Esophagus (tissue), 2 donors: ENCODE results near the gene FILIP1. TPM values are rescaled to one million over a fixed set of nuclear protein-coding genes. Genes with fewer than 3 reads are reported as not detected.

Source experiments
- H3K27ac ChIP-seq, 2 donors: one replicate each; pipeline ENCODE4 v1.5.1; 2013; ENCODE audit warnings: low read depth in 2 of 2, mild to moderate bottlenecking in 2 of 2, inconsistent platforms in 1 of 2, low read length in 1 of 2, moderate library complexity in 1 of 2
- H3K27me3 ChIP-seq, 2 donors: one replicate each; pipeline ENCODE4 v1.6.1; 2013; ENCODE audit warnings: low read length in 2 of 2, control low read depth in 1 of 2, mild to moderate bottlenecking in 1 of 2; ENCODE audit not compliant: insufficient read depth in 2 of 2, control insufficient read depth in 1 of 2
- H3K36me3 ChIP-seq, 2 donors: one replicate each; pipeline ENCODE4 v1.6.1; 2013; ENCODE audit warnings: low read length in 1 of 2; ENCODE audit not compliant: control insufficient read depth in 2 of 2, insufficient read depth in 2 of 2
- H3K4me1 ChIP-seq, 2 donors: one replicate each; pipeline ENCODE4 v1.6.1; 2013; ENCODE audit warnings: low read length in 1 of 2; ENCODE audit not compliant: control insufficient read depth in 2 of 2, insufficient read depth in 2 of 2
- H3K4me3 ChIP-seq, 2 donors: one replicate each; pipeline ENCODE4 v1.5.1; 2013; ENCODE audit warnings: low read length in 2 of 2, mild to moderate bottlenecking in 2 of 2, low read depth in 1 of 2, moderate library complexity in 1 of 2
- H3K9me3 ChIP-seq, 2 donors: one replicate each; pipeline ENCODE4 v1.6.1; 2013; ENCODE audit warnings: mild to moderate bottlenecking in 2 of 2, low read depth in 1 of 2, low read length in 1 of 2, moderate library complexity in 1 of 2; ENCODE audit not compliant: control insufficient read depth in 2 of 2, insufficient read depth in 1 of 2
- WGBS, 2 donors: extraction: QIAGEN DNeasy Blood & Tissue Kit; methylation state at CpG; one replicate each; pipeline ENCODE4 v1.1.7; 2013; 5-methylcytosine and 5-hydroxymethylcytosine counted together
- polyA plus RNA-seq, 2 donors: library from polyadenylated mRNA; stranded (reverse); fragments of 200-250 nt; gene quantifications; one replicate each; pipeline ENCODE4 v1.2.3, GENCODE V29; 2013
- donor health status: healthy with polysubstance abuse.
- donor health status: Bipolar disorder and iron deficiency.

FILIP1 gene
- polyA plus RNA-seq, 2 donors, result 0.84 to 1.6 TPM

DNA sequence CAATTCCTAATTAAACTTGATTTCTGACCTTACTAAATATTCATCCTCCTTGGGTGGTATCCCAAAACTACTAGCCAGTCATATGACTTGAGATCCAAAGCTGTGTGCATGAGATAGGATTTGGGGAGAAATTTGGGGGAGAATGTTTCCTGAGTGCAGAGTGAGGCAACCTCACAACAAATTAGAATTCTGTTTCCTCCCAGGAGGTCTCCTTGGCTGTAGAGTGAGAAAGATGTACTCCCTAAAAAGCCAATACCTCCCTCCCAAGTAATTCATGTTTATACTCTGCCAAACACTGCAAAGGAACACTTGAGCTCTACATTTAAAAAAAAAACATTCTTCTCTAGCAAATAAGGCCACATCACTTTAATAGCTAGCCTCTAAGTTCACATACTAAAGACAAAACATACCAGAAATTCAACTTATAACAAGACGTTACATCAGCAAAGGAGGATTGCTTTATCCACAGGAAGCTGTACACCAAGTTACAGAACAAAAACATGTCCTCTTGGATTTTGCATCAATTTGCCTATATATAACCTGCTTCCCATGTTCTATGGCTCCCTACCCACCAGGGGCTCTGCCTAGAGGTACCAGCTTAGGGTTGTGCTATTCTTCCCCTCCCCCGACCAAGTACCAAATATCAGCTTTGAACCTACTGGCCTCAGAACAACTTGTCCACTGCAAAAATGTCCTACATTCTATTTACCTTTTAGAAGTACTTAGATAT lies 193.6 kb downstream of the FILIP1 start:
- WGBS, 2 donors, result 70 to 73% methylated on average over 2 of the region's 2 CpGs

DNA sequence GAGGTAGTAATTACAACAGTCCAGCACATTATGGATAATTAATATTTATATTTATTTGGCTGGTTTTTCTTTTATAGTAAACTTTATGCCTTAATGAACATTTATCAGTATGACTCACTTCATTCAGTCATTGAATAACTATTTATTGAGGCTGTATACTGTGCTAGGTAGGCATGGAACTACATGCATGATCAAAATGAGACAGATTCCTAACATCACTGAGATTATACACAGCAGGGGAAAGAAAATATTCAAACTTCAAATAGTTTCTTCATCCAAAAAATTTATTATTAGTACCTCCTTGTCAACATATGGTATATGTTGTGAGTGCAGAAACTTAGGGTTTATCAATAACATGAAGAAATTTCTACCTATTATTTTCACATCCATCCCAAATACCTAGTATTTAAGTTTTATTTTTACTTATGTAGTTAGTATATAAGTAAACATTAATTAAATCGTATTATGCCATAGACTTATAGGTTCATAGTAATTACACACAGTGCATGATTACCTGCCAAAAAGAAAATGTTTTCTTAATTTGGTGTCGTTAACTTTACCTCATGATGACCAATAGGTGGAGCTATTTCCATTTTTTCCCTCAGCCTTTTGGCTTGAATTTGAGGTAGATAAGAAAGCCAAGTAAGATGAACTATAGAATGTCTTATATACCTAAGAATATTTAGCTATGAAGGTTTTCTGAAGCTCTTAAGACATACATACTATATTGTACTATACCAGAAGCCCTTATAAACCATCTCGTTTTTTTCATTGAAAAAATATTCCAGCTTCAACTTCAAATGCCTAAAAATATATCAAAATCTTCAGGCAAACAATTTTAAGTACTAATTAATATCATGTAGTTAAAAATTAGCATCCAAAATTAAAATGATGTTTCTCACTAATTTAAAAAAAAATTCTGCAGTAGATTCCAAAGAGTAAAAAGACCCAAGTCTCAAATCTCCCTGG lies 196.5 kb downstream of the FILIP1 start:
- no peaks in the 10 kb centered on the region for H3K9me3 ChIP-seq
- H3K36me3 ChIP-seq, result no peaks in the 10 kb centered on the region
- WGBS, 2 donors, result 7 to 9% methylated on average over 3 of the region's 3 CpGs
- no peak overlapping the region for H3K4me3 ChIP-seq
- H3K27ac ChIP-seq, result no peak overlapping the region
- H3K27me3 ChIP-seq, result no peaks in the 10 kb centered on the region
- H3K4me1 ChIP-seq, result no peaks in the 10 kb centered on the region

More for the DNA sequence above, 193.6 kb downstream of the FILIP1 start:
- H3K9me3 ChIP-seq, result no peaks in the 10 kb centered on the region
- H3K27ac ChIP-seq, result peak overlapping the region in 1 of 2 donors; percentile 16
- no peaks in the 10 kb centered on the region for H3K36me3 ChIP-seq
- H3K4me3 ChIP-seq, result no peak overlapping the region
- H3K27me3 ChIP-seq, result no peaks in the 10 kb centered on the region
- H3K4me1 ChIP-seq, result no peaks in the 10 kb centered on the region

DNA sequence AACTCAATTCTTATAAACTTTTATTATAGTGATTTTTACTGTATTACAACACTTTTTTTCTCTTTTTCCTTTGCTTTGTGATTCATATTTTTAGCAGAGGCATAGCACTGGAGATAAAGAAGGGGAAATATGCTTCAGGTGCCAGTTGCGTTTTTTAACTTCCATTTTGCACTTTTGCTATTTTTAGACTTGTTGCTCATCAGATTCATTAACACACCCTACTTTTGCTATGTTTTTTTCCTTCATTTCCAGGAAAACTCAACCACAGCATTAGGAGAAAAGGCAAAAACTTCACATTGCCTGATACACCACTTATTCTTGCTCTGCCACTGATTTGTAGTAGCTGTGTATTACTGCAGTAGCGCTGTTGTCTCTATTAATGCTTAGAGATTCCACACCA lies 201.0 kb downstream of the FILIP1 start:
- no peaks in the 10 kb centered on the region for H3K27me3 ChIP-seq
- no peaks in the 10 kb centered on the region for H3K9me3 ChIP-seq
- H3K36me3 ChIP-seq, result no peaks in the 10 kb centered on the region
- H3K4me3 ChIP-seq, result no peak overlapping the region
- WGBS, 2 donors, result 95 to 96% methylated on average over 2 of the region's 2 CpGs
- H3K27ac ChIP-seq, result no peak overlapping the region
- H3K4me1 ChIP-seq, result no peaks in the 10 kb centered on the region

DNA sequence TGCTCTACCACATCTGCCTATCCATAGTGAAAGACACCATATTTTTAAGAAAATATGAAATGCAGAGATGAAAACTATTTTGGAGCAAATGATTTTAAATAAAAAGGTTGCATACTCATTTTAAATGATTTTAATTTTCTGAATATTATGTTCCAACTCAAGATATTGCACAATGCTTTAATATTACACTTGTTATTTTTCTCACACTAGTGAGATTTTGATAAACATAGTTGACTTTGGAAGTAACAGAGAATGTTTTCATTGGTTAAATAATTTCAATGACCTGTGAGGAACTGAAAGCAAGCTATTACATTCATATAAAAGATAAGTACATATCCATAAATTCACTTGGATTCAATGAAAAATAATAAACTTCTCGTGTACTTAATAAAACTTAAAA lies 201.9 kb downstream of the FILIP1 start:
- H3K4me1 ChIP-seq, result no peaks in the 10 kb centered on the region
- no peaks in the 10 kb centered on the region for H3K27me3 ChIP-seq
- H3K27ac ChIP-seq, result no peak overlapping the region
- H3K9me3 ChIP-seq, result no peaks in the 10 kb centered on the region
- H3K4me3 ChIP-seq, result no peak overlapping the region
- WGBS, 2 donors, result 74 to 78% methylated on average over 1 of the region's 1 CpG
- H3K36me3 ChIP-seq, result no peaks in the 10 kb centered on the region

DNA sequence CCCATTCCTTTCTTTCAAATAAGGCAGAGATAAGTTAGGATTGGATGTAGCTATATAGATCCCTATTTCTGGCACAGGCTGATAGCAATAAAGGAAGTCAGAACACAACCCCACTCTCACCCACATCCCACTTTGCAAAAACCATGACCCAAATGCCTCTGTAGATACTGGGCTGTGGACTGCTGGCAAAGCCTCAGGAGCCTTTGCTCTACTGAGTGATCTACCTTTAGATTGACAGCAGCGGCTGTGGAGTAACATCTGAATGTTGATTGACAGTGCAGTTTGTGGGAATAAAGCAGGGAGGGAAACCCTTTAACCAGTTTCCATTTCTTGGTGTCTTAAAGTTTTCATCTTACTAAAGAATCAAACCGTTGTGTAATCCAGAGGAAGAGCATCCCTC lies 202.3 kb downstream of the FILIP1 start:
- no peaks in the 10 kb centered on the region for H3K9me3 ChIP-seq
- WGBS, 2 donors, result 74 to 75% methylated on average over 2 of the region's 2 CpGs
- H3K27ac ChIP-seq, result no peak overlapping the region
- no peak overlapping the region for H3K4me3 ChIP-seq
- no peaks in the 10 kb centered on the region for H3K36me3 ChIP-seq
- no peaks in the 10 kb centered on the region for H3K4me1 ChIP-seq
- no peaks in the 10 kb centered on the region for H3K27me3 ChIP-seq

DNA sequence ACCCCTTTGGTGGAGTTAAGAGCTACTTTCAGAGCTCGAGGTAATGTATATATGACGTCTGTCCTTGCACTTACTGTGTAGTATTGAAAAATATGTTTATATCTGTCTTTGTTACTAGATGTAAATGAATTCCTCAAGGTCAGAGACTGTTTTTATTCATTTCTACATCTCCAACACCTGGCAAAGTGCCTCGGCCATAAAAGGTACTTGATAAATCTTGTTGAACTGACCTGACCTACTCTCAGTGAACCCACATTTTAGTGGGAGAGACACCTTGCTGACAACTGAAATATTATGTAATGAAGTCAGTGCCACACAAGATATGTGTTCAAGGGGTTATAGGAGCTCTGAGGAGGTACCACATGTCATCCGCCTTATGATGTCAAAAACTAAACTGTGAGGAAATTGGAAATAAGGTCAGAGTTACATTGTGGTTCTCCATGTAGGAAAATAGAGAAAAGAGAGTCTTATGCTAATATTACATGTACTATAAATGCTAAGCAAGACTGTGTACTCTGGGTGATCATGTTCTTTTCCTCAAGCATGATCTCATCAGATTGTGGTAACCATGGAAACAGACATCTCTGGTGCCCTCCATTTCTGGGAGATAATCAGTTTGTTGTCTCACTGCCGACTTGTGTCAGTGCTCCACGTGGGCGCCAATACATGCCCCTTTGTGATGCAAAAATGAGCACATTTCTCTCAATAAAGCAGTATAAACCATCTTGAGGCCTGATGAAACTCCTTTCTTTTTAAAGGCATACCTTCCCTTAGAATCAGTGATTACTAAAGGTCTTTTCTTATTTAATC lies 203.3 kb downstream of the FILIP1 start:
- Histone ChIP-seq H3K27ac (no peak overlapping the region), H3K36me3 (no peaks in the 10 kb centered on the region), H3K4me1 (peaks cover 0 to 3% of the 10 kb centered on the region in 2 donors), H3K4me3 (no peak overlapping the region), H3K9me3 (no peaks in the 10 kb centered on the region), H3K27me3 (no peaks in the 10 kb centered on the region)
- WGBS, 2 donors, result 63 to 74% methylated on average over 7 of the region's 7 CpGs

DNA sequence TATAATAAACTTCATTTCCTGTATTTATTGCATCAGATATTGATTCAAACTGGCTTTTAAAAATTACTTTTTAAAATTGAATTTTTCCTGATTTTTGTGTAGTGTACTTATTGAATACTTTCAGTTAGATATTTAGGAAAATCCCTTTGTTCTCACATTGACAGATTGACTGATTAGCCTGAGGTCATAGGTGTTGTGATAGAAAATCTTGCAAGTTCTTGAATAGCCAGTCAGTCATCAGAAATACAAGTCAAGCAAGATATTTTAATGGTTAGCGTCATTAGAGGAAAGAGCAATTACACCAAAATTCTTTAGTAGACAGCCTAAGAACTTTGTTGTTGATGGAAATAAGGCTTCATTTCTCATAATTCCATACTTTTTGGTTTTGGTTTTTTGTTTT lies 205.6 kb downstream of the FILIP1 start:
- 71 to 73% methylated on average over 1 of the region's 1 CpG for WGBS, 2 donors
- Histone ChIP-seq H3K27me3 (no peaks in the 10 kb centered on the region), H3K27ac (peak overlapping the region; percentile 49 to 60), H3K36me3 (no peaks in the 10 kb centered on the region), H3K4me1 (peaks cover 0 to 3% of the 10 kb centered on the region in 2 donors), H3K9me3 (no peaks in the 10 kb centered on the region), H3K4me3 (no peak overlapping the region)

DNA sequence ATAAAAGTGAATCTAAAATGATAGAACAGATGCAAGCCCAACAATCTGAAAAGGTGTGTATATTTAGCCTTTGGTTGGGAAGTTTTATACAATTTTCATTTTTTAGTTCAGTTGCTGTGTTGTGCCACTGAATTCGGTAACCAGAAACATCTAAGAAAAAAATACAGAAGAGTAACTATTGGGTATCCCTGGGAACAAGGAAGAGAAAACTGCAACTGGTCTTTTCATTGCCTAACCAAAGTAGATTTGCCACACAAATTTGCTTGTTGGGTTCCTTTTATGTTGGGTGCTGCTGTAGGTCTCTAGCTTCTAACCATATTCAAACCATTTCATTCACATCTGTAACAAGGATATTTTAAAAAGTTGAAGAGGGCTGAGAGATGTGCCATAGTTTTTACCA lies 206.2 kb downstream of the FILIP1 start:
- Histone ChIP-seq H3K36me3 (no peaks in the 10 kb centered on the region), H3K4me3 (no peak overlapping the region), H3K27me3 (no peaks in the 10 kb centered on the region), H3K9me3 (no peaks in the 10 kb centered on the region), H3K4me1 (peaks cover 0 to 3% of the 10 kb centered on the region in 2 donors), H3K27ac (no peak overlapping the region)
- 79 to 85% methylated on average over 1 of the region's 1 CpG for WGBS, 2 donors

DNA sequence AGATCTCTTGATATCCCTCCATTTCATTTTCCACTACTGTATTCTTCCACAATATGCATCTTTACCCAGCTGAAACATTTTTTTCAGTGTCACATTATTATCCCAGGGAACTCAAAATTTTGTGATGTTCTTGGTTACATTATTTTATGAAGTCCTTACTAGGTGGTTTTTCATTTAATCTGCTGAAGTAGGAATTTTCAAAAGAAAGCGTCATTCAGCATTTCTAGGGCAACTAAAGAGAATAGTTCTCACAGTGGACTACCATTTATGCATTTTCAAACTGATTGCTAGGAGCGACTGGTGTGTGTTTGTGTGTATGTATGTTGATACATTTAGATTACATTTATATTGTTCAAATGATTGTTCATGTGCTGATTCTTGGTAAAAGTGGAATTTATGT lies 206.6 kb downstream of the FILIP1 start:
- Histone ChIP-seq H3K27me3 (no peaks in the 10 kb centered on the region), H3K36me3 (no peaks in the 10 kb centered on the region), H3K4me1 (peaks cover 0 to 3% of the 10 kb centered on the region in 2 donors), H3K9me3 (no peaks in the 10 kb centered on the region), H3K4me3 (no peak overlapping the region), H3K27ac (no peak overlapping the region)
- 94 to 96% methylated on average over 2 of the region's 2 CpGs for WGBS, 2 donors
